22Rv1 (cell line): Measurements from ENCODE around the gene STAT6.
"Not testable (repeated sequence)": the region's sequence is repeated elsewhere in the genome, so short reads cannot be mapped to it uniquely, and the experiment has no call there.

Experiments used
- H3K27ac ChIP-seq: fragments of 450-650 bp; 2 replicates; pipeline ENCODE4 v1.5.1; 2017
- ZFX ChIP-seq: fragments of 450-650 bp; IDR thresholded peaks from 2 replicates; pipeline ENCODE4 v1.6.1; 2017; ENCODE audit warnings: antibody characterized with exemption, borderline replicate concordance
- TF ChIP-seq, protein P1 (sequence below): fragments of 450-650 bp; IDR thresholded peaks from 2 replicates; pipeline ENCODE4 v1.5.1; 2017; ENCODE audit warnings: mild to moderate bottlenecking

The STAT6 gene

GRCh38 chr12:57079821-57080220, 31.3 kb downstream of the STAT6 start:
- peak overlapping the region; percentile 87 for H3K27ac ChIP-seq
- no peak for TF ChIP-seq ZFX
- TF ChIP-seq, protein P1, sequence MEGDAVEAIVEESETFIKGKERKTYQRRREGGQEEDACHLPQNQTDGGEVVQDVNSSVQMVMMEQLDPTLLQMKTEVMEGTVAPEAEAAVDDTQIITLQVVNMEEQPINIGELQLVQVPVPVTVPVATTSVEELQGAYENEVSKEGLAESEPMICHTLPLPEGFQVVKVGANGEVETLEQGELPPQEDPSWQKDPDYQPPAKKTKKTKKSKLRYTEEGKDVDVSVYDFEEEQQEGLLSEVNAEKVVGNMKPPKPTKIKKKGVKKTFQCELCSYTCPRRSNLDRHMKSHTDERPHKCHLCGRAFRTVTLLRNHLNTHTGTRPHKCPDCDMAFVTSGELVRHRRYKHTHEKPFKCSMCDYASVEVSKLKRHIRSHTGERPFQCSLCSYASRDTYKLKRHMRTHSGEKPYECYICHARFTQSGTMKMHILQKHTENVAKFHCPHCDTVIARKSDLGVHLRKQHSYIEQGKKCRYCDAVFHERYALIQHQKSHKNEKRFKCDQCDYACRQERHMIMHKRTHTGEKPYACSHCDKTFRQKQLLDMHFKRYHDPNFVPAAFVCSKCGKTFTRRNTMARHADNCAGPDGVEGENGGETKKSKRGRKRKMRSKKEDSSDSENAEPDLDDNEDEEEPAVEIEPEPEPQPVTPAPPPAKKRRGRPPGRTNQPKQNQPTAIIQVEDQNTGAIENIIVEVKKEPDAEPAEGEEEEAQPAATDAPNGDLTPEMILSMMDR: no peak

- peak within 1 kb of the TSS; percentile 87 for H3K27ac ChIP-seq
- no peak for TF ChIP-seq ZFX
- TF ChIP-seq, protein P1: no peak
These were observed 32.4 kb downstream of the STAT6 start, which contains the start of gene NEMP1 for GRCh38 chr12:57078519-57079404. Gene NEMP1, minus strand, starts transcription at chr12:57078791. Its CDS starts 46 bp downstream, at chr12:57078745.

DNA sequence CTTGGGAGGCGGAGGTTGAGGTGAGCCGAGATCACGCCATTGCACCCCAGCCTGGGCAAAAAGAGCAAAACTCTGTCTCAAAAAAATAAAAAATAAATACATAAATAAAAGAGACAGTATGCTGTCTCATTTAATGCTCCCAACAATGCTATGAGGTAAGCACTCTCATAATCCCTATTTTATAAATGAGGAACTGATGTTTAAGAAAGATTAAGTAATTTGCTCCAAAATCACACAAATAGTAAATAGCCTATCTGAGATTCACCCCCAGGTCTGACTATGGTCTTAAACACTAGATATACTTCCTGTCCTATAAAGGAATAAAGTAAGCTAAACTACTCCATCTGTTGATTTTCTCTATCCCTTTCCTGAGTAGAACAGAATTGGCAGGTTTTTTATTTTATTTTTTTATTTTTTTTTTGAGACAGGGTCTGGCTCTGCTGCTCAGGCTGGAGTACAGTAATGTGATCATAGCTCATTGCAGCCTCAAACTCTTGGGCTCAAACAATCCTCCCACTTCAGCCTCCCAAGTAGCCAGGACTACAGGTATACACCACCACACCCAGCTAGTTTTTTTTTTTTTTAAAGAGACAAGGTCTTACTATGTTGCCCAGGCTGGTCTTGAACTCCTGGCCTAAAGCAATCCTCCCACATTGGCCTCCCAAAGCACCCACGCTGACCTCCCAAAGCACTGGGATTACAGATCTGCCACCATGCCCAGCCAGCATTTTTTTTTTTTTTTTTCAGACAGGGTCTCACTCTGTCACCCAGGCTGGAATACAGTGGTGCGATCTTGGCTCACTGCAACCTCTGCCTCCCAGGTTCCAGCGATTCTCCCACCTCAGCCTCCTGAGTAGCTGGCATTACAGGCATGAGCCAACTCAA, 37.4 kb downstream of the STAT6 start:
- not testable (repeated sequence) for H3K27ac ChIP-seq

DNA sequence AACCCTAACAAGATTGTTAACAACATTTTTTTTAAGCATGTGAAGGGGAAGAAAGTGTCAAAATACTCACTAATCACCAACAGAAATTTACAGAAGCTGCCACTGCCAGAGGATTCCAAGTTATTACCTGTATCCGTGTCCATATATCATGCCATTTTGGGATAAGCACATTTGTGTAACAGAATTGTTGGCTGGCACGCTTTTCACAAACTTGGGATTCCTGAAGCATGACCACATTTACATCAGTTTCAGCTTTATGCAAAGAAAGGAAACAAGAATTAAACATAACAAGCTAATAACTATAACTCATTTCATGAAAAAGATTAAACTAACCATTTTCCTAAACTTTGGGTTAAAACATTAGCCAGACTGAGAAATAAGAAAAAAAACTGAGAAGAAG, 38.5 kb downstream of the STAT6 start:
- TF ChIP-seq, protein P1: no peak
- TF ChIP-seq ZFX: no peak
- H3K27ac ChIP-seq: no peak overlapping the region

GRCh38 chr12:57069523-57069922, 41.6 kb downstream of the STAT6 start:
- H3K27ac ChIP-seq: no peak overlapping the region; the same call in 1 of the 2 replicates
- TF ChIP-seq, protein P1: peak; percentile 92
- TF ChIP-seq ZFX: no peak

- no peak overlapping the region for H3K27ac ChIP-seq
- no peak for TF ChIP-seq ZFX
- TF ChIP-seq, protein P1: no peak
These were observed 44.9 kb downstream of the STAT6 start for GRCh38 chr12:57066245-57066644.

GRCh38 chr12:57063991-57064685, 47.0 kb downstream of the STAT6 start:
- no peak for TF ChIP-seq ZFX
- TF ChIP-seq, protein P1: no peak
- no peak overlapping the region; the same call in 1 of the 2 replicates for H3K27ac ChIP-seq
